A549 treated with Mapracorat at 1 μM for 4 hours (cell line): ENCODE measurements around the gene APOF. TPM values are rescaled to one million over a fixed set of nuclear protein-coding genes. Genes with fewer than 3 reads are reported as not detected.

Experiments
- total RNA-seq: library from RNA; stranded (reverse); fragments of 200-300 nt; extraction: Qiagen RNA extraction; gene quantifications from 5 replicates; pipeline ENCODE4 v1.2.3, GENCODE V29; 2022

The APOF gene, protein sequence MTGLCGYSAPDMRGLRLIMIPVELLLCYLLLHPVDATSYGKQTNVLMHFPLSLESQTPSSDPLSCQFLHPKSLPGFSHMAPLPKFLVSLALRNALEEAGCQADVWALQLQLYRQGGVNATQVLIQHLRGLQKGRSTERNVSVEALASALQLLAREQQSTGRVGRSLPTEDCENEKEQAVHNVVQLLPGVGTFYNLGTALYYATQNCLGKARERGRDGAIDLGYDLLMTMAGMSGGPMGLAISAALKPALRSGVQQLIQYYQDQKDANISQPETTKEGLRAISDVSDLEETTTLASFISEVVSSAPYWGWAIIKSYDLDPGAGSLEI
- total RNA-seq: not detected in 5 replicates

DNA sequence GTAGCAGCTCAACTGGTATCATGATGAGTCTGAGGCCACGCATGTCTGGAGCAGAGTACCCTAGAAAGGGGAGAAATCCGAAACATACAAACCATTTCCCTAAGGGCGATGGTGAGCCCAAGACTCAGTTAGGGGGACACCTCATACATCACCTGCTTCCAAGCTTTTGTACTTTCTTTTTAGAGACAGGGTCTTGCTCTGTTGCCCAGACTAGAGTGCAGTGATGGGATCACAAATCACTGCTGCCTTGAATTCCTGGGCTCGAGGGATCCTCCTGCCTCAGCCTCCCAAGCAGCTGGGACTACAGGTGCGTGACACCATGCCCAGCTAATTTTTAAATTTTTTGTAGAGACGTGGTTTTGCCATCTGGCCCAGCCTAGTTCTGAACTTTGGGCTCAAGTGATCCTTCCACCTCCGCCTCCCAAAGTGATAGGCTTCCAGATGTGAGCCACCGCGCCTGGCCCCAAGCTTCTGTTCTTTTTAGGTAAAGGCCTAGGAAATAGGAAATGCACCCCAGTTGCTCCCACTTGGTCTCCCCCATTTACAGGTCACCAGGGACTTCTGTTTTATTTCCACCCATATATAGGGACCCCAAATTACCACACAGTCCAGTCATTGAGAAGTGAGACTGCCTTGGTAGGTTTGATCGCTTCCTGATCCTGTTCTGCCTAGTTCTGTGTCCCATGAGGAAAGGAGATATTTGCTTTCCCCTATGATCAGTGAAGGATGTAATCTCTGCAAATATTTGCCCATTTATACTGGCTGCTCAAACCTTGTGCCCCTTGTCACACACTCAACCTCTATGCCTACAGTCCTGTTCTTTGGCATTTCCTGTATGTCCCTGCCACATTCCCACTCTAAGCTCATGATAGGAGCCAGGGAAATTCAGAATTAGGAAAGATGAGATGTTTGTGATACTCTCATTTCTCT, at the start of gene APOF:
TSS of gene APOF (minus strand) at position 728 of the 930 bp plus-strand sequence. CDS start at position 616, 112 bp downstream.

DNA sequence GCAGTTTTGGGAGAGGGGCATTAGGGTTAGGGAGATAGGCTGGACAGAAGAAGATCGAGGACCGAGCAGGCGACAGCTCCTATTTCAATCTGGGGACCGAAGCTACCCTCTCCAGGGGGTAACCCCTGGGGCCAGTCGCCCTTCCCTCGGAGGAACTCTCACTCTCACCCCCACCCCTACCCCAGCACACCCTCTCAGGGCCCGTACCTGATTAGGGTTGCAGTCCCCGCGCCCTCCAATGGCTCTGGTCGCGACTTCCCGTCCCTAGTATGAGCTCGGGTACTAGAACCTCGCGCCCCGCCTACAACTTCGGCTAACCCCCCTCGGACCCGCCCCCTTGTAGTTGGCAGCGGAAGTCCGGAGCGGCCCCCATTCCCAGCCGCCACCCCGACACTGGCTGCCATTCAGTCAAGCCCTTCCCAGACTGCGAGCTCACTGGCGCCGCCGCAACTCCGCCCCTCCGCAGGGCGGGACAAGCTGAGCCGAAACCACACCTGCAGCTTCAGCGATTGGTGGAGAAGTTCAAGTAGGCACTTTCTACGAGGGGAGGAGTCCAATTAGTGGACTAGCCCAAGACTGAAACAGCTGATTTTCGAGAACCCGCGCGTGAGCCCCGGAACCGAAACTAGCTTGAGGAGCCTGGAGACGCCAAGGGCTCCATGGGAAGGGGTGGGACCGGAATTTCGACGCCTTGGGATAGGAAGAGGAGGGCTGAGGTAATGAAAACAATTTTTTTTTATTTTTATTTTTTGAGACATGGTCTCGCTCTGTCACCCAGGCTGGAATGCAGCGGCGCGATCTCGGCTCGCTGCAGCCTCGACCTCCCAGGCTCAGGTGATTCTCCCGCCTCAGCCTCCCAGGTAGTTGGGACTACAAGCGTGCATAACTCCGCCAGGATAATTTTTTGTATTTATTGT, 2.5 kb downstream of the APOF start, which contains the start of gene STAT2:
TSS of gene STAT2 (minus strand) at position 257 of the 917 bp plus-strand sequence. CDS start 3,536 bp downstream, outside the sequence.

DNA sequence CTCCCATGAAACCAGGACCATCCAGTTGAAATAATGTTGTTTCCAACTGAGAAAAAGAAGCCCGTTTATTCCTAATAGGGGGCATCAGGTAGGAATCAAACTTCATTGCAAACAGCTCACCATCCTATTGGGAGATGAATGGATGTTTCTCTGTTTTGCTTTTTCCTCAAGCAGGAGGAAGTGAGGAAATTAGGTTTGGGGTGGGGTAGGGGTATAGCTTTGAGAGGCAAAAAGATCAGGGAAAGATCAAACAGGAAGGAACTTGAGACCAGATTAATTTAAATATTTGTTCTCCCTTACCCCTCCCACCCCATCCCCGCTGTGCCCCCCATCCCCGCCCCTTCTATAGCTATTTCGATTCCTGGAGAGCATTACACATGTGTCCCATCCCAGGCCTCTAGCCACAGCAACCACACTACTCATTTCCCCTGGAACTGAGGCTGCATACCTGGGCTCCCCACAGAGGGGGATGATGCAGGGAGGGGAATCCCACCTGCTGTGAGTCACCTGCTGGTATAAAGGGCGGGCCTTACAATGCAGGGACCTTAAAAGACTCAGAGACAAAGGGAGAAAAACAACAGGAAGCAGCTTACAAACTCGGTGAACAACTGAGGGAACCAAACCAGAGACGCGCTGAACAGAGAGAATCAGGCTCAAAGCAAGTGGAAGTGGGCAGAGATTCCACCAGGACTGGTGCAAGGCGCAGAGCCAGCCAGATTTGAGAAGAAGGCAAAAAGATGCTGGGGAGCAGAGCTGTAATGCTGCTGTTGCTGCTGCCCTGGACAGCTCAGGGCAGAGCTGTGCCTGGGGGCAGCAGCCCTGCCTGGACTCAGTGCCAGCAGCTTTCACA, 24.1 kb downstream of the APOF start, which contains the start of gene IL23A:
TSS of gene IL23A (plus strand) at position 577 of the 850 bp plus-strand sequence. CDS start at position 738, 161 bp downstream.

DNA sequence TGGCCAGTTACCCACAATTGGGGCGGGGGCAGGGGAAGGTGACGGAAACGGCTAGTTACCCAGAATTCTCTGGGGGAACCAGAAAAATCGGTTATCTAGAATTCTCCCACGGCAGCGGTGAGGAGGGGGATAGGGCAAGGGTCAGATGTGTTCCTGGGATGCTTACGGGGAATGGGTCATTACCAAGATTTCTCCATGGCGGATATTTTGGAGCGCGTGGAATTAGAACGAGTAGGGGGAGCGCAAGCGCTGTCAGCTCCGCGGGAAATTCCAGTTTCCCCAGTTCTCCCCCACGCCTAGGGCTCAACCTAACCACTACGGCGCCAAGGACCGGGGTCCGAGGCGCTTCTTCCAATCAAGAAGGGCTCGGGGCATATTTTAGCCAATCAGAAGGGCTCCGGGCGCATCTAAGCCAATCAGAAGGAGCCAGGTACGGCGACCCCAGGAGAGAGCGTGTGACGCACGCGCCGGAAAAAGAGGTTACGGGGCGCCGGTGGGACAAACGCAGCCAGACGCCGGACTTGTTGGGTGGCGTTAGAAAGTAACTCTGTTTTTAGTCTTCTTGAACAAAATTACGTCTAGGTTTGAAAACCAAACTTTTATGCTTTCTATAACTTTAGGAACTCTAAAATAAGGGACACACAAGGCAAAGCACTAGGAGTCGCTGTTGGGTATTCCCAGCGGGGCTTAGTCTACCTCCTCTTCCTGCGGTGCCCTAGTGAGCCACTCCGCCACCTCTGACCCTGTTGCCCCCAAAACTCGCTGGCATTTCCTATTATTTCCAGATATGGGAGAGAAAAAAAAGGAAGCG, 28.8 kb downstream of the APOF start, which contains the start of gene PAN2:
TSS of gene PAN2 (minus strand) at position 322 of the 811 bp plus-strand sequence. CDS start 906 bp downstream, outside the sequence.

DNA sequence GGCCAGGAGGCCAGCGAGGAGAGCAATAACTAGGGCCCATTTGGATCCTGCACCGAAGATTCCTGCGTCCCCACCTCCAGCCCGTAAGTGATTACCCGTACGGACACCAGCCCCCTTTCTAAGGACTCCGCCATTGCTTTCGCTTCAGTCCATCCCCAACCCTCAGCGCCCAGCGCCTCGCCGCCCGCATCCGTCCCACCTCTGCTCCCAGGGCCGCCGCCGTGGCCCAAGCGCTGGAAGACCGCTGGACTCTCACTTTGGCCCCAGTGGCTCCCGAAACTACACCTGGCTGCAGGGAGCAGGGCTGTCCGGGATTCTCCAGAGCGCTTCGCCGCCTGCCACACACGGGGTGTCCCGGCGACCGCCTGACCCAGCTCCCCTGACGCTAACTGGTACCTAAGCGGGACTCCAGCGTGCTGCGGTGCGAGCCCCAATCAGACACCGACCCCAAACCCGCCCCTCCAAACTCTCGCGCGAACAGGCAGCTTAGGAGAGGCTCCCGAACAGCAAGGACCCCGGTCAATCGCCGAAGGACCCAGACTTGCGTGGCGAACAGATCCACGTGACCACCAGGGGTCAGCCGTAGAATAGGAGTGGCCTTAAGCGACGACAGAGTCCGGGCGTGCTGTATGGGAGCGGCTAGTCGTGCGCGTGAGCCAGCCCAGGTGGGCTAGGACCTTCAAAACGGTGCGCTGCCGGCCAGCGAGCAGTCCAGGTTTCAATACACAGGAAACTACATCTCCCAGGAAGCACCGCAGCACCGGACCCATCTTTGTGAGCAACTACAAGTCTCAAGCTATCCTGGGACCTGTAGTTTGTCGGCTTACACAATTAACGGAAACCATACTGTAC, 46.8 kb downstream of the APOF start, which contains the start of gene CNPY2:
TSS of gene CNPY2 (minus strand) at position 367 of the 852 bp plus-strand sequence. CDS start 771 bp downstream, outside the sequence.

Other genes starting within 250 kb of the APOF start
- gene RPL41, start 246.2 kb downstream of the APOF start, total RNA-seq: 5,582 to 6,195 TPM (median 5,751 TPM) in 5 replicates
- 2.3 to 4.3 TPM (median 3.8 TPM) in 5 replicates for gene ZC3H10, start 244.6 kb downstream of the APOF start, total RNA-seq
- gene ESYT1, start 234.6 kb downstream of the APOF start, total RNA-seq: 64.8 to 72.3 TPM (median 67.4 TPM) in 5 replicates
- 78.6 to 81.2 TPM (median 79.0 TPM) in 5 replicates for gene MYL6B, start 210.3 kb downstream of the APOF start, total RNA-seq
- 2,090 to 3,072 TPM (median 2,247 TPM) in 5 replicates for gene MYL6, start 204.5 kb downstream of the APOF start, total RNA-seq
- 27.6 to 36.1 TPM (median 33.0 TPM) in 5 replicates for gene SMARCC2, start 173.4 kb downstream of the APOF start, total RNA-seq
- 21.8 to 27.4 TPM (median 25.1 TPM) in 5 replicates for gene RNF41, start 140.9 kb downstream of the APOF start, total RNA-seq
- 56.6 to 61.3 TPM (median 57.8 TPM) in 5 replicates for gene NABP2, start 138.5 kb downstream of the APOF start, total RNA-seq
- not detected in 5 replicates for gene SLC39A5, start 132.8 kb downstream of the APOF start, total RNA-seq
- 33.6 to 47.3 TPM (median 45.6 TPM) in 5 replicates for gene ANKRD52, start 104.5 kb downstream of the APOF start, total RNA-seq
- gene COQ10A, start 95.9 kb downstream of the APOF start, total RNA-seq: 15.2 to 17.4 TPM (median 16.5 TPM) in 5 replicates
- gene CS, start 62.5 kb downstream of the APOF start, total RNA-seq: 145 to 174 TPM (median 156 TPM) in 5 replicates
- 120 to 149 TPM (median 142 TPM) in 5 replicates for gene CNPY2, start 46.9 kb downstream of the APOF start, total RNA-seq
- gene PAN2, start 28.9 kb downstream of the APOF start, total RNA-seq: 10.8 to 22.0 TPM (median 14.5 TPM) in 5 replicates
- 0.22 to 0.64 TPM (median 0.33 TPM) in 5 replicates for gene IL23A, start 24.0 kb downstream of the APOF start, total RNA-seq
- gene STAT2, start 2.8 kb downstream of the APOF start, total RNA-seq: 9.5 to 13.7 TPM (median 12.0 TPM) in 5 replicates
- 31.7 to 38.8 TPM (median 36.6 TPM) in 5 replicates for gene TIMELESS, start 86.6 kb upstream of the APOF start, total RNA-seq
- 0.13 to 0.32 TPM (median 0.23 TPM) in 4 of 5 replicates, not detected in the other for gene MIP, start 91.8 kb upstream of the APOF start, total RNA-seq
- gene SPRYD4, start 105.7 kb upstream of the APOF start, total RNA-seq: 1.7 to 1.9 TPM (median 1.8 TPM) in 5 replicates
- 0.13 to 0.24 TPM (median 0.16 TPM) in 3 of 5 replicates, not detected in the others for gene GLS2, start 125.3 kb upstream of the APOF start, total RNA-seq
- gene RBMS2, start 159.0 kb upstream of the APOF start, total RNA-seq: 9.4 to 18.3 TPM (median 11.8 TPM) in 5 replicates